GM23338 (cell line): ENCODE results near the gene VN1R5. TPM values are rescaled to one million over a fixed set of nuclear protein-coding genes. Genes with fewer than 3 reads are reported as not detected.

Experiments
- ATAC-seq: fragments of 200-7000 bp; cut with Tn5 transposase; 3 replicates; pipeline ENCODE4 v1.9.1; 2020
- DNase-seq: peaks from one replicate; pipeline ENCODE4 v3.0.0-alpha.2; 2015; ENCODE audit warnings: low spot score
- H2AFZ ChIP-seq: fragments of 200-600 bp; sonication (generic); 2 replicates; pipeline ENCODE4 v1.8.0; 2016; ENCODE audit warnings: antibody characterized with exemption, mild to moderate bottlenecking, moderate library complexity
- H3F3A ChIP-seq: fragments of 200-600 bp; sonication (generic); replicated peaks from 2 replicates; pipeline ENCODE4 v1.8.0; 2017; ENCODE audit warnings: antibody characterized with exemption, mixed run types, low read depth
- H3K27ac ChIP-seq: fragments of 200-600 bp; sonication (generic); 2 replicates; pipeline ENCODE4 v1.6.1; 2016; ENCODE audit warnings: low read depth
- H3K27me3 ChIP-seq: fragments of 200-600 bp; sonication (generic); 2 replicates; pipeline ENCODE4 v1.8.0; 2016; ENCODE audit warnings: mild to moderate bottlenecking, mixed run types, moderate library complexity; ENCODE audit not compliant: insufficient read depth
- H3K36me3 ChIP-seq: fragments of 200-600 bp; sonication (generic); 2 replicates; pipeline ENCODE4 v1.8.0; 2016; ENCODE audit warnings: mild to moderate bottlenecking; ENCODE audit not compliant: insufficient read depth
- H3K4me1 ChIP-seq: fragments of 200-600 bp; sonication (generic); 2 replicates; pipeline ENCODE4 v1.8.0; 2016; ENCODE audit warnings: mild to moderate bottlenecking, moderate library complexity; ENCODE audit not compliant: insufficient read depth
- H3K4me2 ChIP-seq: fragments of 200-600 bp; sonication (generic); 2 replicates; pipeline ENCODE4 v1.7.1; 2017; ENCODE audit warnings: mixed run types
- H3K4me3 ChIP-seq: fragments of 200-600 bp; sonication (generic); 2 replicates; pipeline ENCODE4 v1.6.1; 2016; ENCODE audit warnings: mixed run types
- H3K79me2 ChIP-seq: fragments of 200-600 bp; sonication (generic); replicated peaks from 2 replicates; pipeline ENCODE4 v1.8.0; 2017; ENCODE audit warnings: mild to moderate bottlenecking; ENCODE audit not compliant: insufficient read depth
- H3K9me2 ChIP-seq: fragments of 200-600 bp; sonication (generic); 2 replicates; pipeline ENCODE4 v1.8.0; 2017; ENCODE audit not compliant: insufficient read depth
- H4K20me1 ChIP-seq: fragments of 200-600 bp; sonication (generic); replicated peaks from 2 replicates; pipeline ENCODE4 v1.8.0; 2017; ENCODE audit warnings: mild to moderate bottlenecking; ENCODE audit not compliant: insufficient read depth
- H3K27ac Mint-ChIP-seq: 2 replicates; pipeline ENCODE4 v1.8.0; 2020; ENCODE audit warnings: inconsistent platforms, mild to moderate bottlenecking, moderate library complexity, mixed read lengths
- H3K27me3 Mint-ChIP-seq: 3 replicates; pipeline ENCODE4 v1.8.0; 2022; ENCODE audit warnings: low read depth, mild to moderate bottlenecking, moderate library complexity, mixed read lengths, inconsistent platforms; ENCODE audit not compliant: insufficient read depth, poor library complexity
- H3K36me3 Mint-ChIP-seq: 3 replicates; pipeline ENCODE4 v1.8.0; 2021; ENCODE audit warnings: low read depth, mild to moderate bottlenecking, inconsistent platforms, moderate library complexity, mixed read lengths
- H3K4me1 Mint-ChIP-seq: 3 replicates; pipeline ENCODE4 v1.8.0; 2020; ENCODE audit warnings: mild to moderate bottlenecking, inconsistent platforms, mixed read lengths
- H3K4me3 Mint-ChIP-seq: 3 replicates; pipeline ENCODE4 v1.8.0; 2021; ENCODE audit warnings: moderate library complexity, mild to moderate bottlenecking, inconsistent platforms, mixed read lengths
- H3K9me3 Mint-ChIP-seq: 3 replicates; pipeline ENCODE4 v1.8.0; 2020; ENCODE audit warnings: moderate library complexity, mild to moderate bottlenecking, inconsistent platforms, mixed read lengths
- CREB1 ChIP-seq: fragments of 250-450 bp; sonication (Bioruptor Pico); IDR thresholded peaks from 2 replicates; pipeline ENCODE4 v1.5.0; 2020; ENCODE audit warnings: low read depth, mild to moderate bottlenecking, moderate library complexity
- EZH2phosphoT487 ChIP-seq: fragments of 200-600 bp; sonication (generic); IDR thresholded peaks from one replicate; pipeline ENCODE4 v1.8.1; 2018; ENCODE audit warnings: antibody characterized with exemption; ENCODE audit not compliant: unreplicated experiment
- NANOG ChIP-seq: IDR thresholded peaks from 2 replicates; pipeline ENCODE4 v1.6.1; 2016; ENCODE audit warnings: antibody characterized with exemption, borderline replicate concordance
- POLR2AphosphoS5 ChIP-seq: IDR thresholded peaks from 2 replicates; pipeline ENCODE4 v1.6.1; 2016; ENCODE audit warnings: antibody characterized with exemption, low read depth
- ZNF331 ChIP-seq: fragments of 250-450 bp; sonication (Bioruptor Pico); IDR thresholded peaks from 2 replicates; pipeline ENCODE4 v1.5.0; 2020; ENCODE audit warnings: low read depth, mild to moderate bottlenecking, moderate library complexity
- polyA plus RNA-seq: library from polyadenylated mRNA; unstranded; fragments of >200 nt; fragmentation: Nextera tagmentation; extraction: Ambion mirVana; gene quantifications from 2 replicates; pipeline ENCODE4 v1.2.1, GENCODE V29; 2016
- total RNA-seq: library from RNA; depleted of rRNA; stranded (reverse); fragments of >200 nt; shearing (Covaris generic); gene quantifications from 2 replicates; pipeline ENCODE4 v1.2.3, GENCODE V29; 2014
- TF ChIP-seq, protein P1 (sequence below), 2 experiments: fragments of 200-600 bp in 1 of 2; sonication (generic) in 1 of 2; conservative IDR thresholded peaks; 2 replicates each; pipeline versions ENCODE4 v1.5.1 to v1.6.1; 2016 to 2017; ENCODE audit warnings: antibody characterized with exemption in 2 of 2, low read depth in 2 of 2, mild to moderate bottlenecking in 2 of 2, moderate library complexity in 1 of 2
- TF ChIP-seq, protein P2 (sequence below): IDR thresholded peaks from one replicate; pipeline ENCODE4 v1.6.1; 2018; ENCODE audit warnings: antibody characterized with exemption; ENCODE audit not compliant: unreplicated experiment

Gene VN1R5
- total and polyA plus RNA-seq, 2 experiments from 2014 or later, result not detected

DNA sequence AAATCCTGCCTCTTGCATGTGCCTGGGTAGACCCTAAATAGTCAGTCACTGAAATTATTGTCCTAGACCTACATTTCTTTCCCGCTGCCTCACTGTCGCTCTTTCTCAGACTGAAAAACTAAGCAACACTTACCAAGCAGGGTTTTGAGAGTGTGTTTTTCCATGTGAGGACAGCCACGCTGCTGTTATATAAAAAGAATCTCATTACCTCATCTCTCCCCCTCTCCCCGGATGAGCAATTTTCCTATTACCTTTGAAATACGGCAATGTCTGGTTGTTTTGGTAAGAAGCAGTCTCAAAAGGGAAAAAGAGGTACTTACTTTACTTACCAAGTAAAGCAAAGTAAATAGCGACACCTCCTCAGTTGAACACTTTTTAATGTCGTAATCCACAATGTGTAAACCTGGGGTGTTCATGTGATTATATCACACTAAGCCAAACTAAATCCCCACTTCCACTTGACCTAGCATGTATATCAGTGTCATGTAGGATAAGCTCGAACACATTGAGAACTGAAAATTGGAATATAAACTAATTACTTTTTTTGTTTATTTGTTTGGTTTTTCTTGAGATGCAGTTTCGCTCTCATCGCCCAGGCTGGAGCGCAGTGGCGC lies 12.2 kb upstream of the VN1R5 start:
- no peak overlapping the region for H3K4me3 Mint-ChIP-seq
- no peak for ATAC-seq
- no peaks in the 10 kb centered on the region for H3K4me1 Mint-ChIP-seq
- Histone ChIP-seq H3K79me2 (no peaks in the 10 kb centered on the region), H3K27ac (no peak overlapping the region), H3K9me2 (0 out of 2 replicates have a peak, but pooled peaks cover 2% of the 10 kb centered on the region), H2AFZ (peak overlapping the region; percentile 21; the same call in 1 of the 2 replicates), H3K4me3 (no peak overlapping the region), H3K4me1 (no peaks in the 10 kb centered on the region), H4K20me1 (no peaks in the 10 kb centered on the region), H3F3A (no peaks in the 10 kb centered on the region), H3K27me3 (no peaks in the 10 kb centered on the region), H3K36me3 (no peaks in the 10 kb centered on the region), H3K4me2 (no peak overlapping the region)
- no peak for TF ChIP-seq ZNF331 (CRISPR knock-in tag)
- TF ChIP-seq, protein P1, sequence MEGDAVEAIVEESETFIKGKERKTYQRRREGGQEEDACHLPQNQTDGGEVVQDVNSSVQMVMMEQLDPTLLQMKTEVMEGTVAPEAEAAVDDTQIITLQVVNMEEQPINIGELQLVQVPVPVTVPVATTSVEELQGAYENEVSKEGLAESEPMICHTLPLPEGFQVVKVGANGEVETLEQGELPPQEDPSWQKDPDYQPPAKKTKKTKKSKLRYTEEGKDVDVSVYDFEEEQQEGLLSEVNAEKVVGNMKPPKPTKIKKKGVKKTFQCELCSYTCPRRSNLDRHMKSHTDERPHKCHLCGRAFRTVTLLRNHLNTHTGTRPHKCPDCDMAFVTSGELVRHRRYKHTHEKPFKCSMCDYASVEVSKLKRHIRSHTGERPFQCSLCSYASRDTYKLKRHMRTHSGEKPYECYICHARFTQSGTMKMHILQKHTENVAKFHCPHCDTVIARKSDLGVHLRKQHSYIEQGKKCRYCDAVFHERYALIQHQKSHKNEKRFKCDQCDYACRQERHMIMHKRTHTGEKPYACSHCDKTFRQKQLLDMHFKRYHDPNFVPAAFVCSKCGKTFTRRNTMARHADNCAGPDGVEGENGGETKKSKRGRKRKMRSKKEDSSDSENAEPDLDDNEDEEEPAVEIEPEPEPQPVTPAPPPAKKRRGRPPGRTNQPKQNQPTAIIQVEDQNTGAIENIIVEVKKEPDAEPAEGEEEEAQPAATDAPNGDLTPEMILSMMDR (conservative IDR thresholded peaks at IDR 0.05; ENCODE audit: low read depth in 2 of 2), result 0 out of 4 replicates have a peak, but pooled peaks of 1 of the 2 experiments have one; percentile 14
- no peak overlapping the region for H3K27ac Mint-ChIP-seq
- no peaks in the 10 kb centered on the region for H3K27me3 Mint-ChIP-seq
- H3K36me3 Mint-ChIP-seq, result no peaks in the 10 kb centered on the region
- no peak for DNase-seq
- no peaks in the 10 kb centered on the region; the same call in 2 of the 3 replicates for H3K9me3 Mint-ChIP-seq

DNA sequence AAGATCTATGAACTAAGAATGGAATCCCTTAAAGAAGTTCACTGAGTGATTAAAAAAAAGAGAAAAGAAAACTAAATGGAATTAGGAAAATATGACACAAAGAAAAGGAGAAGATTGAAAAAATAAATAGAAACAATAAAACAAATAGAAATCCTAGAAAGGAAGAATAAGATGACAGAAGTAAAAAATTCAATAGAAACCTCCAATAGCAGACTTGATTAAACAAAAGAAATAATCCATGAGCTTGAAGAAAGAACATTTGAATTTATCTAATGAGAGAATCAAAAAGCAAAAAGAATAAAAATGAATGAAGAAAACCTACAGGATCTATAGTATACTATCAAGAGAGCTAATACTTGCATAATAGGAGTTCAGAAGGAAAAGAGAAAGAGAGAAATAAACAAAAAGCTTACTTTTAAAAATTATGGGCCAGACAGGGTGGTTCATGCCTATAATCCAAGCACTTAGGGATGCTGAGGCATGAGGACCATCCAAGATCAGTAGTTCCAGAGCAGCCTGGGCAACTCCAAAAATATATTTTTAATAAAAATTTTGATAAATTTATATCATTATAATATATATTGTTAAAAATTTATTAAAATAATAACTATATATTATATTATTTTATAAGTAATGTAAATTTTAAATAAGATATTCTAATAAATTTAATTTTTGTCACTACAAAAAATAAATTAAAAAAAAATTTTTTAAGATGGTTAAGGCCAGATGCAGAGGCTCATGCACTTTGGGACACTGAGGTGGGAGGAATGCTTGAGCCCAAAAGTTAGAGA lies 9.4 kb upstream of the VN1R5 start:
- no peaks in the 10 kb centered on the region for H3K36me3 ChIP-seq
- H4K20me1 ChIP-seq, result no peaks in the 10 kb centered on the region
- 0 out of 2 replicates have a peak, but pooled peaks cover 2% of the 10 kb centered on the region for H3K9me2 ChIP-seq
- no peak for TF ChIP-seq EZH2phosphoT487
- TF ChIP-seq CREB1 (CRISPR knock-in tag), result no peak
- TF ChIP-seq, protein P2, sequence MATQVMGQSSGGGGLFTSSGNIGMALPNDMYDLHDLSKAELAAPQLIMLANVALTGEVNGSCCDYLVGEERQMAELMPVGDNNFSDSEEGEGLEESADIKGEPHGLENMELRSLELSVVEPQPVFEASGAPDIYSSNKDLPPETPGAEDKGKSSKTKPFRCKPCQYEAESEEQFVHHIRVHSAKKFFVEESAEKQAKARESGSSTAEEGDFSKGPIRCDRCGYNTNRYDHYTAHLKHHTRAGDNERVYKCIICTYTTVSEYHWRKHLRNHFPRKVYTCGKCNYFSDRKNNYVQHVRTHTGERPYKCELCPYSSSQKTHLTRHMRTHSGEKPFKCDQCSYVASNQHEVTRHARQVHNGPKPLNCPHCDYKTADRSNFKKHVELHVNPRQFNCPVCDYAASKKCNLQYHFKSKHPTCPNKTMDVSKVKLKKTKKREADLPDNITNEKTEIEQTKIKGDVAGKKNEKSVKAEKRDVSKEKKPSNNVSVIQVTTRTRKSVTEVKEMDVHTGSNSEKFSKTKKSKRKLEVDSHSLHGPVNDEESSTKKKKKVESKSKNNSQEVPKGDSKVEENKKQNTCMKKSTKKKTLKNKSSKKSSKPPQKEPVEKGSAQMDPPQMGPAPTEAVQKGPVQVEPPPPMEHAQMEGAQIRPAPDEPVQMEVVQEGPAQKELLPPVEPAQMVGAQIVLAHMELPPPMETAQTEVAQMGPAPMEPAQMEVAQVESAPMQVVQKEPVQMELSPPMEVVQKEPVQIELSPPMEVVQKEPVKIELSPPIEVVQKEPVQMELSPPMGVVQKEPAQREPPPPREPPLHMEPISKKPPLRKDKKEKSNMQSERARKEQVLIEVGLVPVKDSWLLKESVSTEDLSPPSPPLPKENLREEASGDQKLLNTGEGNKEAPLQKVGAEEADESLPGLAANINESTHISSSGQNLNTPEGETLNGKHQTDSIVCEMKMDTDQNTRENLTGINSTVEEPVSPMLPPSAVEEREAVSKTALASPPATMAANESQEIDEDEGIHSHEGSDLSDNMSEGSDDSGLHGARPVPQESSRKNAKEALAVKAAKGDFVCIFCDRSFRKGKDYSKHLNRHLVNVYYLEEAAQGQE, result no peak
- no peak for TF ChIP-seq NANOG
- TF ChIP-seq, protein P1 (conservative IDR thresholded peaks at IDR 0.05; ENCODE audit: low read depth in 2 of 2), result no peak
- no peak for TF ChIP-seq POLR2AphosphoS5
- H3K4me1 ChIP-seq, result no peaks in the 10 kb centered on the region
- H3K4me3 Mint-ChIP-seq, result no peak overlapping the region
- no peaks in the 10 kb centered on the region for H3F3A ChIP-seq
- no peak overlapping the region for H2AFZ ChIP-seq
- H3K27ac ChIP-seq, result no peak overlapping the region
- ATAC-seq (no peak), DNase-seq (no peak)
- no peaks in the 10 kb centered on the region for H3K4me1 Mint-ChIP-seq
- no peak overlapping the region for H3K27ac Mint-ChIP-seq
- no peak overlapping the region for H3K4me2 ChIP-seq
- no peak overlapping the region for H3K4me3 ChIP-seq
- no peaks in the 10 kb centered on the region; the same call in 1 of the 3 replicates for H3K9me3 Mint-ChIP-seq
- H3K27me3 Mint-ChIP-seq, result peaks cover 2% of the 10 kb centered on the region
- no peaks in the 10 kb centered on the region for H3K27me3 ChIP-seq
- no peaks in the 10 kb centered on the region for H3K36me3 Mint-ChIP-seq
- no peaks in the 10 kb centered on the region for H3K79me2 ChIP-seq
